ENCODE measurements around the gene TEX36.

DNA sequence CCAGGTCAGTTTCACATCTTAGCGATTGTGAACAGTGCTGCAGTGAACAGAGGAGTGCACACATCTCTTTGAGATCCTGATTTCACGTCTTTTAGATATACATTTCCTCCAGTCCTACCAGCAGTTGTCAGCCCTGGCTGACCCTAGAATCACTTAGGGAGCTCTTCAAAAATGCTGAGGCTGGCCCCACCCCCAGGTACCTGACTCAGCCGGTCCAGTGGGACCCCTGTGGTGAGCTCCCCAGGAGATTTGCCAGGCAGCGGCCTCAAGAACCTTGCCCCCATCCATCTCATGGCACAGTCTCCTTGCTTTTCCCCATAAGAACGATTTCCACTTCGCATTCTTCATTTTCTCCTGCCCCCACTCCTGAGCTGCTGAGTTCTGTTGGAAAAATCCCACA is 45.5 kb downstream of the TEX36 start:
- TF ChIP-seq CTCF (IDR thresholded peaks at IDR 0.05) = no peak
- no peak for TF ChIP-seq POLR2A (IDR thresholded peaks at IDR 0.05)

Data from esophagus squamous epithelium (tissue), 4 donors.